Measurements from ENCODE around the gene JAG2. TPM values are rescaled to one million over a fixed set of nuclear protein-coding genes. Genes with fewer than 3 reads are reported as not detected.

Gene JAG2
- total and polyA plus RNA-seq, 2 of the 13 experiments (the other 11 are each of a cell fraction or from before 2014, with no cell fraction given), result 0.04 to 0.16 TPM

GRCh38 chr14:105204206-105204930 is 35.8 kb upstream of the JAG2 start (continued):
- TF ChIP-seq MNT (IDR thresholded peaks at IDR 0.05) (peak; percentile 67), ZBTB49 (CRISPR knock-in tag; IDR thresholded peaks at IDR 0.05; ENCODE audit: borderline replicate concordance) (no peak)
- TF ChIP-seq, protein P1, sequence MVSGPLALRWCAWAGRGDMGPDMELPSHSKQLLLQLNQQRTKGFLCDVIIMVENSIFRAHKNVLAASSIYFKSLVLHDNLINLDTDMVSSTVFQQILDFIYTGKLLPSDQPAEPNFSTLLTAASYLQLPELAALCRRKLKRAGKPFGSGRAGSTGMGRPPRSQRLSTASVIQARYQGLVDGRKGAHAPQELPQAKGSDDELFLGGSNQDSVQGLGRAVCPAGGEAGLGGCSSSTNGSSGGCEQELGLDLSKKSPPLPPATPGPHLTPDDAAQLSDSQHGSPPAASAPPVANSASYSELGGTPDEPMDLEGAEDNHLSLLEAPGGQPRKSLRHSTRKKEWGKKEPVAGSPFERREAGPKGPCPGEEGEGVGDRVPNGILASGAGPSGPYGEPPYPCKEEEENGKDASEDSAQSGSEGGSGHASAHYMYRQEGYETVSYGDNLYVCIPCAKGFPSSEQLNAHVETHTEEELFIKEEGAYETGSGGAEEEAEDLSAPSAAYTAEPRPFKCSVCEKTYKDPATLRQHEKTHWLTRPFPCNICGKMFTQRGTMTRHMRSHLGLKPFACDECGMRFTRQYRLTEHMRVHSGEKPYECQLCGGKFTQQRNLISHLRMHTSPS (CRISPR knock-in tag; IDR thresholded peaks at IDR 0.05; ENCODE audit: low read depth), result peak; percentile 94; the same call in 1 of the 2 replicates

- Histone ChIP-seq H2AFZ (ENCODE audit: low read length) (no peak overlapping the region), H4K20me1 (ENCODE audit: insufficient read depth, low read length) (no peaks in the 10 kb centered on the region; the same call in 1 of the 2 replicates), H3K27ac (ENCODE audit: extremely low read length, insufficient read depth, low read length) (no peak overlapping the region), H3K36me3 (replicated peaks in 1 of 2; ENCODE audit: control insufficient read depth in 1 of 2, insufficient read depth in 2 of 2, low read length in 2 of 2) (no peaks in the 10 kb centered on the region), H3K9ac (ENCODE audit: insufficient read depth, low read depth, low read length) (no peak overlapping the region), H3K79me2 (ENCODE audit: insufficient read depth, low read length) (no peaks in the 10 kb centered on the region), H3K4me1 (ENCODE audit: insufficient read depth, low read length) (peaks cover 27% of the 10 kb centered on the region), H3K9me3 (ENCODE audit: low read length) (no peaks in the 10 kb centered on the region), H3K4me2 (ENCODE audit: low read depth, low read length) (no peak overlapping the region), H3K4me3 (replicated peaks in 1 of 3; ENCODE audit: insufficient read depth in 1 of 3, low read depth in 2 of 3, low read length in 3 of 3) (no peak overlapping the region), H3K27me3 (ENCODE audit: control insufficient read depth in 1 of 2, insufficient read depth in 2 of 2, low read length in 2 of 2) (peaks cover 4 to 36% of the 10 kb centered on the region in 2 experiments; a peak in 3 of 5 replicates)
- ChIA-PET POLR2A (no interaction called here), CTCF (ENCODE audit: low intra/inter-chr PET ratio, low total read pairs) (interaction anchor here (1.6 kb wide), 1 partner anchor 148 kb away, joined by 12 read pairs; no protein-coding TSS in a partner anchor)
- no TSS peak for BruUV-seq (replicated peaks)
- no peak for FAIRE-seq
- intact Hi-C loops (cut with micrococcal nuclease; ENCODE audit: unreplicated experiment) (no loop called here), in situ Hi-C loops (cut with HindIII; ENCODE audit: extremely low pct_ligation_motif_present, low pct_unique_long_range_greater_than_20kb) (loop anchor here (5.0 kb wide), 1 partner anchor 79 kb away; no protein-coding TSS in a partner anchor)
- no peak for ATAC-seq
- TF ChIP-seq BHLHE40 (IDR thresholded peaks at IDR 0.05; ENCODE audit: low read length), result no peak
- WGBS (ENCODE audit: low lambda C conversion rate), result 50% methylated on average over 1 of the region's 6 CpGs
- DNase-seq (ENCODE audit: low spot score), result no peak
Measured at GRCh38 chr14:105203701-105204100, 35.1 kb upstream of the JAG2 start.
